ENCODE measurements around the gene TRIM56. TPM values are rescaled to one million over a fixed set of nuclear protein-coding genes. Genes with fewer than 3 reads are reported as not detected.
"Not testable (repeated sequence)": the region's sequence is repeated elsewhere in the genome, so short reads cannot be mapped to it uniquely, and the experiment has no call there.

Gene TRIM56
- total RNA-seq, 1 donor from 2014 or later: 17.0 TPM

DNA sequence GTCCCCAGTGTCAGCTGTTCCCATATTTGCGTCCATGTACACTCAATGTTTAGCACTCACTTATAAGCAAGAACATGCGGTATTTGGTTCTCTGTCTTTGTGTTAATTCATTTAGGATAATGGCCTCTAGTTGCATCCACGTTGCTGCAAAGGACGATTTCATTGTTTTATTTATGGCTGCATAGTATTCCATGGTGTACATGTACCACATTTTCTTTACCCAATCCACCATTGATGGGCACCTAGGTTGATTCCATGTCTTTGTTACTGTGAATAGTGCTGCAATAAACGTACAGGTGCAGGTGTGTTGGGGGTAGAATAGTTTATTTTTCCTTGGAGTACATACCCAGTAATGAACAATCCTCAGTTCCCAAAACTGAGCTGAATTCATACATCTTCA lies 24.3 kb upstream of the TRIM56 start:
- Histone ChIP-seq H3K27ac (replicated peaks) (no peak overlapping the region), H3K4me1 (no peaks in the 10 kb centered on the region), H3K27me3 (ENCODE audit: low read depth) (peaks cover 95% of the 10 kb centered on the region), H3K36me3 (no peaks in the 10 kb centered on the region), H3K4me3 (no peak overlapping the region), H3K9me3 (replicated peaks) (no peaks in the 10 kb centered on the region)
- DNase-seq: no peak
- TF ChIP-seq CTCF (IDR thresholded peaks at IDR 0.05; ENCODE audit: borderline replicate concordance): no peak
- intact Hi-C loops (cut with micrococcal nuclease): no loop called here

DNA sequence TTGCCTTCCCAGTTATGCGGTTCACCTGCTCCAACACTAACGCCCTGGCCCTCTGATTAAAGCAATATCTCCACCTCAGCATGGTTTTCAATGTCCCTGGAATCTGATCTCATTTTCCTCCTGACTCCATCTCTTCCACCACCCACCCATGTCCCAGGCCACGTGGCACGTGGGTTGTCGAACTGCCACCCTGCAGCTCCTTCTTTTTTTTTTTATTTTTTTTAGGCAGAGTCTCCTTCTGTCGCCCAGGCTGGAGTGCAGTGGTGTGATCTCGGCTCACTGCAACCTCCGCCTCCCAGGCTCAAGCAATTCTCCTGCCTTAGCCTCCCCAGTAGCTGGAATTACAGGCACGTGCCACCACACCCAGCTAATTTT lies 21.1 kb upstream of the TRIM56 start:
- H3K36me3 ChIP-seq; DNase-seq; H3K9me3 ChIP-seq (replicated peaks); H3K27ac ChIP-seq (replicated peaks); H3K4me3 ChIP-seq; H3K4me1 ChIP-seq; intact Hi-C loops (cut with micrococcal nuclease): not testable (repeated sequence)
- peaks cover 95% of the 10 kb centered on the region for H3K27me3 ChIP-seq (ENCODE audit: low read depth)

DNA sequence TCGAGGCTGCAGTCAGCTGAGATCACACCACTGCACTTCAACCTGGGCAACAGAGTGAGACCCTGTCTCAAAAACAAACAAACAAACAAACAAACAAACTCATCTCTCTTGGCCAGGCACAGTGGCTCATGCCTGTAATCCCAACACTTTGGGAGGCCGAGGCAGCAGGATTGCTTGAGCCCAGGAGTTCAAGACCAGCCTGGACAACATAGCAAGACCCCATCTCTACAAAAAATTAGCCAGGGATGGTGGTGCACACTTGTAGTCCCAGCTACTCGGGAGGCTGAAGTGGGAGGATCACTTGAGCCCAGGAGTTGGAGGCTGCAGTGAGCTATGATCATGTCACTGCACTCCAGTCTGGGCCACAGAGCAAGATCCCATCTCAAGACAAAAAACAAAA lies 20.1 kb upstream of the TRIM56 start:
- H3K9me3 ChIP-seq (replicated peaks); H3K36me3 ChIP-seq; H3K4me1 ChIP-seq; DNase-seq; H3K4me3 ChIP-seq; intact Hi-C loops (cut with micrococcal nuclease); H3K27ac ChIP-seq (replicated peaks): not testable (repeated sequence)
- peaks cover 97% of the 10 kb centered on the region for H3K27me3 ChIP-seq (ENCODE audit: low read depth)

GRCh38 chr7:101066141-101066832 lies 19.0 kb upstream of the TRIM56 start:
- H3K27ac ChIP-seq (replicated peaks): no peak overlapping the region

DNA sequence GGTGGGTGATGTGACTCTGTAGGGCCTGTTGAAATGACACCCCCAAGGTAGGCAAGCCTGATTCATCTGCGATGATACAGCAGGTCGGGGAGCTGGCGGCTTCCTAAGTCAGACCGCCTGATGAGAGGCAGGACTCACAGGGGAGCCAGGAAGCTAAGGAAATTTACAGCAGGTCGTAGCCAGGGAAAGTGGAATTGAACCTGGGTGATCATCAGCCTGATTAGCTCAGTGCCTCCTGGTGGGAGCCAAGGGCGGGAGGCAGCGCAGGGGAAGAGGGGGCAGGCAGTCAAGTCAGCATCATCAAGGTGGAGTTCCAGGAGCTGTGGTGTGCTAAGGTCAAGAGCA lies 18.5 kb upstream of the TRIM56 start:
- intact Hi-C loops (cut with micrococcal nuclease): no loop called here

More at GRCh38 chr7:101066141-101066832, 19.0 kb upstream of the TRIM56 start:
- Histone ChIP-seq H3K9me3 (replicated peaks) (no peaks in the 10 kb centered on the region), H3K36me3 (no peaks in the 10 kb centered on the region), H3K27me3 (ENCODE audit: low read depth) (peaks cover 92% of the 10 kb centered on the region), H3K4me1 (no peaks in the 10 kb centered on the region), H3K4me3 (no peak overlapping the region)
- intact Hi-C loops (cut with micrococcal nuclease): no loop called here
- DNase-seq: peak; percentile 27
- no peak for TF ChIP-seq CTCF (IDR thresholded peaks at IDR 0.05; ENCODE audit: borderline replicate concordance)

DNA sequence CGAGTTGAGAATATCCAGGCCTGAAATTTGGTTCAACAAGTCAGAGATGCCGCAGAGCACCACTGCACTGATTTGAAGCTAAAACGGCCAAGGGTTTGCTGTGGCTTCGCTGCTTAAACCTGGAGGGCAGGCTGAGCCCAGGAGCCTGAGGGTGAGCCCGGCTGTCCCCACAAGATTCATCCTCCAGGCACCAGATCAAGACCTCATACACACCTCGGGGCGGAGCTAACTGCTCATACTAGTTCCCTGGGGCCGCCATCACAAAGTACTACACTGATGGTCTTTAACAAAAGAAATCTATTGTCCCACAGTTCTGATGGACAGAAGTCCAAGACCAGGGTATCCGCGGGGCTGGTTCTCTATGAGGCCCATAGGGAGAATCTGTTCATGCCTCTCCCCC lies 16.9 kb upstream of the TRIM56 start:
- intact Hi-C loops (cut with micrococcal nuclease): no loop called here
- Histone ChIP-seq H3K36me3 (no peaks in the 10 kb centered on the region), H3K9me3 (replicated peaks) (no peaks in the 10 kb centered on the region), H3K4me1 (no peaks in the 10 kb centered on the region), H3K27ac (replicated peaks) (no peak overlapping the region), H3K4me3 (no peak overlapping the region), H3K27me3 (ENCODE audit: low read depth) (peaks cover 85% of the 10 kb centered on the region)
- TF ChIP-seq CTCF (IDR thresholded peaks at IDR 0.05; ENCODE audit: borderline replicate concordance): no peak
- no peak for DNase-seq

More for the DNA sequence above, 18.5 kb upstream of the TRIM56 start:
- Histone ChIP-seq H3K9me3 (replicated peaks) (no peaks in the 10 kb centered on the region), H3K27me3 (ENCODE audit: low read depth) (peaks cover 92% of the 10 kb centered on the region), H3K4me3 (no peak overlapping the region), H3K27ac (replicated peaks) (no peak overlapping the region), H3K36me3 (no peaks in the 10 kb centered on the region), H3K4me1 (no peaks in the 10 kb centered on the region)
- no peak for TF ChIP-seq CTCF (IDR thresholded peaks at IDR 0.05; ENCODE audit: borderline replicate concordance)
- no peak for DNase-seq

- H3K36me3 ChIP-seq; H3K4me3 ChIP-seq; H3K27ac ChIP-seq (replicated peaks); H3K4me1 ChIP-seq; intact Hi-C loops (cut with micrococcal nuclease); H3K9me3 ChIP-seq (replicated peaks); DNase-seq: not testable (repeated sequence)
- peaks cover 54% of the 10 kb centered on the region for H3K27me3 ChIP-seq (ENCODE audit: low read depth)
Measured at GRCh38 chr7:101071362-101072104, 13.7 kb upstream of the TRIM56 start.
